CD4-positive, alpha-beta T cell (primary cell): ENCODE measurements around the gene ZBTB39. TPM values are rescaled to one million over a fixed set of nuclear protein-coding genes. Genes with fewer than 3 reads are reported as not detected.

Experiments used
- ATAC-seq: fragments of 200-7000 bp; cut with Tn5 transposase; one replicate; pipeline ENCODE4 v1.10.0; 2022; ENCODE audit warnings: mild to moderate bottlenecking; ENCODE audit not compliant: poor library complexity
- CTCF ChIA-PET: fragments of 350-600 bp; sonication (Branson Sonifier 250); formaldehyde crosslinking; loops from one replicate; lab custom pipeline; 2021; ENCODE audit warnings: antibody characterized with exemption, inconsistent platforms; lab: Charles Lee
- POLR2A ChIA-PET: fragments of 350-600 bp; sonication (Branson Sonifier 250); formaldehyde crosslinking; loops from one replicate; lab custom pipeline; 2021; ENCODE audit warnings: antibody characterized with exemption, inconsistent platforms; lab: Charles Lee
- DNase-seq, 14 experiments: peaks; one replicate each; pipeline ENCODE4 v3.0.0-alpha.2; 2013 to 2020; ENCODE audit warnings: mixed read lengths in 2 of 14
- H3K27ac ChIP-seq, 2 donors: one replicate each; pipeline versions ENCODE4 v1.5.1 to v1.7.0; 2013; ENCODE audit warnings: low read length in 2 of 2, low read depth in 1 of 2, mild to moderate bottlenecking in 1 of 2
- H3K27me3 ChIP-seq, 2 experiments: 1 replicate in 1 of 2; 2 replicates in 1 of 2; pipeline versions ENCODE4 v1.6.1 to v1.7.0; 2013; ENCODE audit warnings: low read length in 2 of 2, control low read depth in 1 of 2, mild to moderate bottlenecking in 1 of 2, moderate library complexity in 1 of 2; ENCODE audit not compliant: insufficient read depth in 2 of 2, control insufficient read depth in 1 of 2
- H3K36me3 ChIP-seq: one replicate; pipeline ENCODE4 v1.6.1; 2013; ENCODE audit warnings: low read length, control low read depth; ENCODE audit not compliant: insufficient read depth
- H3K4me1 ChIP-seq: one replicate; pipeline ENCODE4 v1.6.1; 2013; ENCODE audit warnings: low read length, control low read depth; ENCODE audit not compliant: insufficient read depth
- H3K4me3 ChIP-seq: one replicate; pipeline ENCODE4 v1.5.1; 2013; ENCODE audit warnings: mild to moderate bottlenecking, low read length, moderate library complexity
- H3K9me3 ChIP-seq, 2 experiments: 1 replicate in 1 of 2; 2 replicates in 1 of 2; pipeline versions ENCODE4 v1.6.1 to v1.7.0; 2013; ENCODE audit warnings: low read length in 2 of 2, mild to moderate bottlenecking in 2 of 2, control low read depth in 1 of 2, moderate library complexity in 1 of 2; ENCODE audit not compliant: control insufficient read depth in 1 of 2, insufficient read depth in 1 of 2
- H3K27ac Mint-ChIP-seq: one replicate; pipeline ENCODE4 v1.8.0; 2020; ENCODE audit warnings: mixed read lengths
- H3K27me3 Mint-ChIP-seq: one replicate; pipeline ENCODE4 v1.8.0; 2021; ENCODE audit warnings: mixed read lengths
- H3K36me3 Mint-ChIP-seq: one replicate; pipeline ENCODE4 v1.8.0; 2021; ENCODE audit warnings: low read depth, mixed read lengths
- H3K4me1 Mint-ChIP-seq: one replicate; pipeline ENCODE4 v1.8.0; 2021; ENCODE audit warnings: low read depth, mixed read lengths
- H3K4me3 Mint-ChIP-seq: one replicate; pipeline ENCODE4 v1.8.0; 2020; ENCODE audit warnings: mild to moderate bottlenecking, mixed read lengths
- H3K9me3 Mint-ChIP-seq: one replicate; pipeline ENCODE4 v1.8.0; 2020; ENCODE audit warnings: mixed read lengths
- CTCF ChIP-seq: fragments of 200-600 bp; IDR thresholded peaks from one replicate; pipeline ENCODE4 v1.8.0; 2022; ENCODE audit warnings: antibody characterized with exemption, mild to moderate bottlenecking
- intact Hi-C, 2 experiments: fragments of 100-400 bp; cut with DNase I in 1 of 2; cut with micrococcal nuclease in 1 of 2; formaldehyde crosslinking; loops; one replicate each; pipeline versions ENCODE4 v1.15.1 to v1.9.0; 2023 to 2025; cut with DNase I, micrococcal nuclease
- total RNA-seq, 174 experiments: library from RNA in 2 of 174; stranded (reverse) in 2 of 174; gene quantifications; one replicate each; pipeline ENCODE4 v1.2.3 and lab custom pipeline; 2021 to 2026

The ZBTB39 gene
- total RNA-seq, 2 experiments from 2014 or later, result 6.9 to 8.0 TPM

- H3K4me1 Mint-ChIP-seq, result peaks cover 33% of the 10 kb centered on the region
- no peaks in the 10 kb centered on the region for H3K9me3 Mint-ChIP-seq
- no peaks in the 10 kb centered on the region for H3K27me3 Mint-ChIP-seq
- H3K27ac Mint-ChIP-seq, result no peak overlapping the region
- TF ChIP-seq CTCF, result no peak
- Histone ChIP-seq H3K4me3 (no peak overlapping the region), H3K9me3 (no peaks in the 10 kb centered on the region), H3K27me3 (no peaks in the 10 kb centered on the region), H3K27ac (no peak overlapping the region), H3K36me3 (no peaks in the 10 kb centered on the region), H3K4me1 (peaks cover 20% of the 10 kb centered on the region)
- H3K4me3 Mint-ChIP-seq, result no peak overlapping the region
- intact Hi-C loops, result no loop called here
- DNase-seq (no peak), ATAC-seq (no peak)
- no peaks in the 10 kb centered on the region for H3K36me3 Mint-ChIP-seq
- ChIA-PET CTCF (interaction anchor here (0.5 to 2.0 kb wide), 4 partner anchors 11 to 291 kb away, joined by 3 to 5 read pairs (median 4); no protein-coding TSS in a partner anchor), POLR2A (interaction anchor here (0.9 to 1.8 kb wide), 5 partner anchors 17 to 63 kb away, joined by 3 to 10 read pairs (median 5); partner anchors contain the start of gene STAT6)
Measured at GRCh38 chr12:57048423-57049118, 42.2 kb upstream of the ZBTB39 start.

GRCh38 chr12:57047981-57048380 is 41.6 kb upstream of the ZBTB39 start:
- ChIA-PET CTCF (interaction anchor here (0.7 to 2.0 kb wide), 5 partner anchors 11 to 76 kb away, joined by 3 to 5 read pairs (median 4); no protein-coding TSS in a partner anchor), POLR2A (interaction anchor here (0.8 to 1.8 kb wide), 5 partner anchors 17 to 64 kb away, joined by 3 to 10 read pairs (median 5); partner anchors contain the start of gene STAT6)
- no peak overlapping the region for H3K4me3 Mint-ChIP-seq
- no peak for TF ChIP-seq CTCF
- Histone ChIP-seq H3K4me1 (peaks cover 20% of the 10 kb centered on the region), H3K36me3 (no peaks in the 10 kb centered on the region), H3K27ac (no peak overlapping the region), H3K27me3 (no peaks in the 10 kb centered on the region), H3K9me3 (no peaks in the 10 kb centered on the region), H3K4me3 (no peak overlapping the region)
- no peak for DNase-seq
- peaks cover 33% of the 10 kb centered on the region for H3K4me1 Mint-ChIP-seq
- no peaks in the 10 kb centered on the region for H3K9me3 Mint-ChIP-seq
- no peaks in the 10 kb centered on the region for H3K27me3 Mint-ChIP-seq
- no peaks in the 10 kb centered on the region for H3K36me3 Mint-ChIP-seq
- no peak for ATAC-seq
- intact Hi-C loops, result no loop called here
- H3K27ac Mint-ChIP-seq, result peak overlapping the region; percentile 47

- intact Hi-C loops, result no loop called here
- H3K4me1 Mint-ChIP-seq, result peaks cover 33% of the 10 kb centered on the region
- peak overlapping the region; percentile 14 for H3K4me3 Mint-ChIP-seq
- H3K27ac Mint-ChIP-seq, result peak overlapping the region; percentile 47
- H3K4me1 ChIP-seq, result peaks cover 20% of the 10 kb centered on the region
- POLR2A ChIA-PET, result interaction anchor here (0.8 to 1.8 kb wide), 5 partner anchors 16 to 65 kb away, joined by 3 to 10 read pairs (median 5); partner anchors contain the start of gene STAT6
- ATAC-seq, result peak; percentile 54
- no peaks in the 10 kb centered on the region for H3K36me3 ChIP-seq
- CTCF ChIA-PET, result interaction anchor here (0.6 to 2.0 kb wide), 6 partner anchors 10 to 77 kb away, joined by 3 to 5 read pairs (median 4); no protein-coding TSS in a partner anchor
- no peak overlapping the region for H3K4me3 ChIP-seq
- H3K36me3 Mint-ChIP-seq, result no peaks in the 10 kb centered on the region
- H3K9me3 ChIP-seq, result no peaks in the 10 kb centered on the region
- no peaks in the 10 kb centered on the region for H3K27me3 Mint-ChIP-seq
- TF ChIP-seq CTCF, result no peak
- H3K27me3 ChIP-seq, result no peaks in the 10 kb centered on the region
- peak in 6 of 14 experiments; percentile 13 to 69 (median 44) for DNase-seq
- no peaks in the 10 kb centered on the region for H3K9me3 Mint-ChIP-seq
- no peak overlapping the region for H3K27ac ChIP-seq
Measured at GRCh38 chr12:57046947-57047890, 40.9 kb upstream of the ZBTB39 start.
